Ovary (tissue), 9 donors: ENCODE measurements around the gene PPA1. TPM values are rescaled to one million over a fixed set of nuclear protein-coding genes. Genes with fewer than 3 reads are reported as not detected.

Experiments
- DNase-seq, 5 donors: peaks; one replicate each; pipeline ENCODE4 v3.0.0-alpha.2; 2019 to 2020
- H3K27ac ChIP-seq, 2 donors: fragments of 200-600 bp; one replicate each; pipeline versions ENCODE4 v1.5.1 to v1.8.0; 2019 to 2022
- H3K27me3 ChIP-seq: fragments of 200-600 bp; one replicate; pipeline ENCODE4 v1.8.0; 2022
- H3K36me3 ChIP-seq: fragments of 200-600 bp; sonication (generic); one replicate; pipeline ENCODE4 v1.5.1; 2019
- H3K4me1 ChIP-seq: one replicate; pipeline ENCODE4 v1.8.1; 2013; ENCODE audit warnings: mild to moderate bottlenecking, moderate library complexity; ENCODE audit not compliant: insufficient read depth
- H3K4me3 ChIP-seq: fragments of 200-600 bp; sonication (generic); one replicate; pipeline ENCODE4 v1.5.1; 2017
- H3K9me3 ChIP-seq, 2 donors: fragments of 200-600 bp in 1 of 2; sonication (generic) in 1 of 2; one replicate each; pipeline versions ENCODE4 v1.5.1 to v1.8.1; 2013 to 2019; ENCODE audit warnings: mild to moderate bottlenecking in 1 of 2, moderate library complexity in 1 of 2
- CTCF ChIP-seq, 3 donors: fragments of 450-650 bp in 2 of 3; fragments of 200-600 bp in 1 of 3; IDR thresholded peaks; one replicate each; pipeline versions ENCODE4 v1.5.1 to v1.8.0; 2016 to 2022; ENCODE audit warnings: antibody characterized with exemption in 3 of 3, mild to moderate bottlenecking in 1 of 3
- EP300 ChIP-seq: sonication (generic); formaldehyde crosslinking; IDR thresholded peaks from one replicate; pipeline ENCODE4 v1.6.1; 2017; ENCODE audit warnings: antibody characterized with exemption
- POLR2A ChIP-seq: fragments of 450-650 bp; IDR thresholded peaks from one replicate; pipeline ENCODE4 v1.6.1; 2017; ENCODE audit warnings: antibody characterized with exemption, mild to moderate bottlenecking, moderate library complexity
- WGBS, 3 donors: extraction: QIAGEN DNeasy Blood & Tissue Kit in 1 of 3; methylation state at CpG; one replicate each; pipeline versions ENCODE4 v1.1.5 to v1.1.7; 2013 to 2017; 5-methylcytosine and 5-hydroxymethylcytosine counted together
- intact Hi-C, 4 donors: fragments of 100-400 bp; cut with DNase I; formaldehyde crosslinking; loops; one replicate each; pipeline versions ENCODE4 v1.11.0 to v1.15.1; 2022 to 2023
- polyA plus RNA-seq, 2 donors: library from polyadenylated mRNA; stranded (reverse); fragments of 200-250 nt in 1 of 2; fragments of 350-450 nt in 1 of 2; fragmentation: Illumina TruSeq in 1 of 2; extraction: RNeasy Lipid Tissue Mini Kit (QIAGEN cat#74804) in 1 of 2; gene quantifications; one replicate each; pipeline ENCODE4 v1.2.3, GENCODE V29; 2013 to 2014
- total RNA-seq, 7 donors: library from RNA; depleted of rRNA in 2 of 7; stranded (reverse); fragments of >200 nt in 2 of 7; fragmentation: NEBNext Ultra II Directional in 3 of 7; extraction: Animal tissue kit (Norgen Biotek cat#: 25700) in 3 of 7; gene quantifications; one replicate each; pipeline versions ENCODE4 v1.1.0 to v1.2.4, GENCODE V29; 2016 to 2023
- donor health status: DM: no; HTN: no; CAD: no; lungs with moderate emphysema.
- donor health status: DM: no; HTN: no; CAD: no.
- donor health status: Bipolar disorder and iron deficiency.
- donor health status: DM: yes; HTN: yes; CAD: no.
- donor health status: DM: no; HTN: no; CAD: no.
- donor health status: DM: yes; HTN: yes; CAD: no.

PPA1 gene
- total and polyA plus RNA-seq, 9 donors: 36.8 to 162 (median 78.4) TPM

GRCh38 chr10:70266056-70266455 is 32.8 kb upstream of the PPA1 start:
- Histone ChIP-seq H3K36me3 (no peaks in the 10 kb centered on the region), H3K27ac (no peak overlapping the region), H3K4me3 (no peak overlapping the region), H3K9me3 (no peaks in the 10 kb centered on the region), H3K4me1 (no peaks in the 10 kb centered on the region), H3K27me3 (no peaks in the 10 kb centered on the region)
- TF ChIP-seq CTCF (IDR thresholded peaks at IDR 0.05) (no peak), EP300 (no peak), POLR2A (no peak)
- intact Hi-C loops: loop anchor here in 1 of 4 donors (5.0 kb wide), 1 partner anchor 91 kb away; no protein-coding TSS in a partner anchor
- no peak for DNase-seq
- 96 to 97% (median 97%) methylated on average over 7 of the region's 7 CpGs for WGBS, 3 donors

- H3K27ac ChIP-seq: no peak overlapping the region
- H3K9me3 ChIP-seq: no peaks in the 10 kb centered on the region
- TF ChIP-seq CTCF (IDR thresholded peaks at IDR 0.05) (no peak), EP300 (no peak), POLR2A (no peak)
- WGBS, 3 donors: 52 to 54% (median 53%) methylated on average over 10 of the region's 10 CpGs
- DNase-seq: no peak
- no peaks in the 10 kb centered on the region for H3K27me3 ChIP-seq
- intact Hi-C loops: loop anchor here in 1 of 4 donors (5.0 kb wide), 1 partner anchor 92 kb away; no protein-coding TSS in a partner anchor
- no peaks in the 10 kb centered on the region for H3K36me3 ChIP-seq
- no peak overlapping the region for H3K4me3 ChIP-seq
- H3K4me1 ChIP-seq: no peaks in the 10 kb centered on the region
These were observed 31.9 kb upstream of the PPA1 start for GRCh38 chr10:70265032-70265689.

- no peaks in the 10 kb centered on the region for H3K27me3 ChIP-seq
- intact Hi-C loops: no loop called here
- no peak for DNase-seq
- no peaks in the 10 kb centered on the region for H3K9me3 ChIP-seq
- no peaks in the 10 kb centered on the region for H3K4me1 ChIP-seq
- no peaks in the 10 kb centered on the region for H3K36me3 ChIP-seq
- TF ChIP-seq EP300 (no peak), POLR2A (no peak), CTCF (IDR thresholded peaks at IDR 0.05) (no peak)
- H3K27ac ChIP-seq: no peak overlapping the region
- 84 to 94% (median 86%) methylated on average over 3 of the region's 3 CpGs for WGBS, 3 donors
- no peak overlapping the region for H3K4me3 ChIP-seq
These were observed 27.5 kb upstream of the PPA1 start for GRCh38 chr10:70260734-70261133.

DNA sequence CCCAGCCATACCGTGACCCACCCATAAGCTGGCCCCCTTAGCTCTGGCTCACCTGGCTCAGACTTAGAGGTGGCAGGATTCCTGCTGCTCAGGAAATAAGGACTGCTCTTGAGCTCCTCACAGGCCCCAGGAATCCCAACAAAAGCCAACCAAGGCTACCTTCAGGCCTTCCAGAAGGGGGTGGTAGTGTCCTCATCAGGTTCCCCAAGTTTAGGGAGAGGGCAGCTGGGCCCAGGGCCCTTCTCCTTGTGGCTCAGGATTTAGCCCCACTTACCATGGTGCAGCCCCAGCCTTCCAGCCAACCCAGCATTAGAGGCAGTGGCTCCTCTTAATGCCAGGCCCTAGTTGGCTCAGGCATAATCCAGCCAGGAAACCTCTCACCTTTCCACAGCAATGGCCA is 27.0 kb upstream of the PPA1 start:
- Histone ChIP-seq H3K27ac (no peak overlapping the region), H3K36me3 (no peaks in the 10 kb centered on the region), H3K9me3 (no peaks in the 10 kb centered on the region), H3K4me1 (peaks cover 4% of the 10 kb centered on the region), H3K4me3 (no peak overlapping the region), H3K27me3 (no peaks in the 10 kb centered on the region)
- TF ChIP-seq POLR2A (no peak), CTCF (IDR thresholded peaks at IDR 0.05) (no peak), EP300 (no peak)
- intact Hi-C loops: no loop called here
- DNase-seq: no peak
- 76 to 90% (median 86%) methylated on average over 1 of the region's 1 CpG for WGBS, 3 donors
